ENCODE results near the gene ANKH. TPM values are rescaled to one million over a fixed set of nuclear protein-coding genes. Genes with fewer than 3 reads are reported as not detected.

Gene ANKH
- total RNA-seq, 2 donors from 2014 or later, result 177 to 205 TPM

GRCh38 chr5:14659821-14660607, 211.6 kb downstream of the ANKH start:
- DNase-seq (ENCODE audit: low spot score) (no peak), ATAC-seq (ENCODE audit: insufficient number of reproducible peaks, low FRiP score, low read depth) (no peak)
- Histone ChIP-seq H3K4me1 (ENCODE audit: control insufficient read depth in 1 of 2, low read depth in 2 of 2) (peaks cover 5 to 13% of the 10 kb centered on the region in 2 donors), H3K9me3 (no peaks in the 10 kb centered on the region), H3K36me3 (no peaks in the 10 kb centered on the region), H3K27me3 (replicated peaks; ENCODE audit: insufficient read depth) (no peaks in the 10 kb centered on the region), H3K4me3 (no peak overlapping the region), H3K27ac (no peak overlapping the region)
- no peak for TF ChIP-seq CTCF (IDR thresholded peaks at IDR 0.05)

- H3K4me3 ChIP-seq, result no peak overlapping the region
- H3K4me1 ChIP-seq (ENCODE audit: control insufficient read depth in 1 of 2, low read depth in 2 of 2), result no peaks in the 10 kb centered on the region
- no peak overlapping the region for H3K27ac ChIP-seq
- no peaks in the 10 kb centered on the region for H3K36me3 ChIP-seq
- no peaks in the 10 kb centered on the region for H3K27me3 ChIP-seq (replicated peaks; ENCODE audit: insufficient read depth)
- H3K9me3 ChIP-seq, result no peaks in the 10 kb centered on the region
- DNase-seq (ENCODE audit: low spot score), result no peak
- TF ChIP-seq CTCF (IDR thresholded peaks at IDR 0.05), result no peak
- no peak for ATAC-seq (ENCODE audit: insufficient number of reproducible peaks, low FRiP score, low read depth)
These were observed 214.7 kb downstream of the ANKH start for GRCh38 chr5:14656898-14657297.

- Histone ChIP-seq H3K4me1 (ENCODE audit: control insufficient read depth in 1 of 2, low read depth in 2 of 2) (no peaks in the 10 kb centered on the region), H3K4me3 (no peak overlapping the region), H3K9me3 (no peaks in the 10 kb centered on the region), H3K27me3 (replicated peaks; ENCODE audit: insufficient read depth) (no peaks in the 10 kb centered on the region), H3K27ac (no peak overlapping the region), H3K36me3 (no peaks in the 10 kb centered on the region)
- no peak for TF ChIP-seq CTCF (IDR thresholded peaks at IDR 0.05)
- DNase-seq (ENCODE audit: low spot score), result no peak
- ATAC-seq (ENCODE audit: insufficient number of reproducible peaks, low FRiP score, low read depth), result no peak
These were observed 216.3 kb downstream of the ANKH start for GRCh38 chr5:14655146-14655741.

Other genes with a start within 250 kb of the ANKH start
- gene OTULIN, start 207.1 kb downstream of the ANKH start, total RNA-seq, result 10 to 100 TPM; 52.5 to 52.9 TPM